ENCODE data around the gene CHRDL2. TPM values are rescaled to one million over a fixed set of nuclear protein-coding genes. Genes with fewer than 3 reads are reported as not detected.
A peak's percentile ranks its signal among the peaks of the same experiment; 100 is the strongest.

The CHRDL2 gene
- total RNA-seq, 4 donors from 2014 or later: 0.19 to 0.97 TPM; not detected in 2

DNA sequence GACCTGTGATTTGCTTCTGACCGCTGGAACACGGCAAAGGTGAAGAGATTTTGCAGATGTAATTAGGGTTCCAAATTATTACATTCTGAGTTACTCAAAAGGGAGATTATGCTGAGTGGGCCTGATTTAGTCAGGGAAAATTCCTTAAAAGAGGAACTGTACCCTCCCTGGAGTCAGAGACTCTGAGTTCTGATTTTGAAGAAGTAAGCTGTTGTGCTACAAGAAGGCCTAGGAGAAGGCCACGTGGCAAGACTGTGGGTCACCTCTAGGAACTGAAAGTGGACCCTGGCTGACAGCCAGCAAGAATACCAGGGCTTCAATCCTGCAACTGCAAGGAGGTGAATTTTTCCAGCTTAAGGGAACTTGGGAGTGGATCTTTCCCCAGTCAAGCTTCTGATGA, 45.3 kb downstream of the CHRDL2 start:
- H3K36me3 ChIP-seq: no peaks in the 10 kb centered on the region
- H3K4me3 ChIP-seq: no peak overlapping the region
- no peak overlapping the region for H3K27ac ChIP-seq
- DNase-seq: no peak
- intact Hi-C loops (cut with DNase I): no loop called here
- TF ChIP-seq POLR2A (IDR thresholded peaks at IDR 0.05): no peak
- TF ChIP-seq, protein P1, sequence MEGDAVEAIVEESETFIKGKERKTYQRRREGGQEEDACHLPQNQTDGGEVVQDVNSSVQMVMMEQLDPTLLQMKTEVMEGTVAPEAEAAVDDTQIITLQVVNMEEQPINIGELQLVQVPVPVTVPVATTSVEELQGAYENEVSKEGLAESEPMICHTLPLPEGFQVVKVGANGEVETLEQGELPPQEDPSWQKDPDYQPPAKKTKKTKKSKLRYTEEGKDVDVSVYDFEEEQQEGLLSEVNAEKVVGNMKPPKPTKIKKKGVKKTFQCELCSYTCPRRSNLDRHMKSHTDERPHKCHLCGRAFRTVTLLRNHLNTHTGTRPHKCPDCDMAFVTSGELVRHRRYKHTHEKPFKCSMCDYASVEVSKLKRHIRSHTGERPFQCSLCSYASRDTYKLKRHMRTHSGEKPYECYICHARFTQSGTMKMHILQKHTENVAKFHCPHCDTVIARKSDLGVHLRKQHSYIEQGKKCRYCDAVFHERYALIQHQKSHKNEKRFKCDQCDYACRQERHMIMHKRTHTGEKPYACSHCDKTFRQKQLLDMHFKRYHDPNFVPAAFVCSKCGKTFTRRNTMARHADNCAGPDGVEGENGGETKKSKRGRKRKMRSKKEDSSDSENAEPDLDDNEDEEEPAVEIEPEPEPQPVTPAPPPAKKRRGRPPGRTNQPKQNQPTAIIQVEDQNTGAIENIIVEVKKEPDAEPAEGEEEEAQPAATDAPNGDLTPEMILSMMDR (IDR thresholded peaks at IDR 0.05): no peak
- no peaks in the 10 kb centered on the region for H3K9me3 ChIP-seq
- H3K4me1 ChIP-seq: peaks cover 4 to 22% (median 7%) of the 10 kb centered on the region in 3 donors
- peaks cover 0 to 16% (median 0%) of the 10 kb centered on the region in 4 donors for H3K27me3 ChIP-seq
- WGBS, 2 donors: 79 to 96% methylated on average over 2 to 3 of the region's 3 CpGs

DNA sequence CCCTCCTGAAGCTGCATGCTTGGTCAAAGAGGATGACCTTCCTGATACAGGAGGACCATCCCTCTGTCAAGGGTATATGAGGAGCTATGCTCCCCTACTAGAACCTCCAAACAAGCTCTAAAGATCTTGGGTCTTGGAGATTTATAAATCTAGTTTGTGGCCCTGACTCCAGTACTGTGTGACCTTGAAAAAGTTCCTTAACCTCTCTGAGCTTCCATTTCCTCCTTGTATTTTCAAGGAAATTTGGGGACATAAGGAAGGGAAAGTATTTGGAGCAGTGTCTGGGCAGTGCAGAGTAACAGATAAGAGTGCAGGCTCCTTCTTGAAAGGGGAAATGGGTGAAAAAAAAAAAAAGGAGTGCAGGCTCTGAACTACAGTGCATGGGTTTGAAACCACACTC, 45.9 kb downstream of the CHRDL2 start:
- peaks cover 4 to 22% (median 7%) of the 10 kb centered on the region in 3 donors for H3K4me1 ChIP-seq
- no peak for TF ChIP-seq POLR2A (IDR thresholded peaks at IDR 0.05)
- TF ChIP-seq, protein P1 (IDR thresholded peaks at IDR 0.05): no peak
- DNase-seq: no peak
- H3K27ac ChIP-seq: no peak overlapping the region
- H3K4me3 ChIP-seq: no peak overlapping the region
- intact Hi-C loops (cut with DNase I): no loop called here
- H3K9me3 ChIP-seq: no peaks in the 10 kb centered on the region
- no peaks in the 10 kb centered on the region for H3K36me3 ChIP-seq
- peaks cover 0 to 16% (median 0%) of the 10 kb centered on the region in 4 donors for H3K27me3 ChIP-seq

- intact Hi-C loops (cut with DNase I): no loop called here
- 76 to 86% methylated on average over 1 of the region's 1 CpG for WGBS, 2 donors
- TF ChIP-seq, protein P1 (IDR thresholded peaks at IDR 0.05): no peak
- TF ChIP-seq POLR2A (IDR thresholded peaks at IDR 0.05): no peak
Observed at GRCh38 chr11:74684661-74685060, 46.6 kb downstream of the CHRDL2 start.

DNA sequence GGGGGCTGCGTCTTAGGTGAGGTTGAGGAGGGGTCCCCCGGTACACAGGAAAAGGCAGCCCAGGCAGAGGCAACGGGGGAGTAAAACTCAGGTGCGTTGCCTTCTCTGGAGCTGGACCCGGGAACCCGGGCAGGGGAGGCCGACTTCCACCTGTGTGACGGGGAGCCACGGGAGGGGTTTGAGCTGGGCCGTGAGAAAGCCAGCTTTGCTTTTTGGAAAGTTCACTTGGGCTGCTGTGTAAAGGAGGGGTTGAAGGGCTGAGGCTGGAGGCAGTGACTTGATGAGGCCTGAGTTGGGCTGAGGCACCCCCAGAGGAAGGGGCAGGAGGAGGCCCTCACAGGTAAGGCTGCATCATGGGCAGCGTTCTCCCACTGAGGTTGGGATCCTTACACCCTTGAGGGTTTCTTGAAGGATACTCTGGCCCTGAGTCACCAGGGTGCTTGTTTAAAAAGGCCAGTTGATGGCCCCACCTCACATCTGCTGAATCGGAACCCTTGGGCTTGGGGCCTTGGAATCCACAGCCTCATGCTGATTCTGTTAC, 47.2 kb downstream of the CHRDL2 start:
- Histone ChIP-seq H3K27me3 (peaks cover 0 to 16% (median 0%) of the 10 kb centered on the region in 4 donors), H3K9me3 (no peaks in the 10 kb centered on the region), H3K4me3 (peak overlapping the region in 3 of 4 donors; percentile 33 to 69 (median 51)), H3K36me3 (no peaks in the 10 kb centered on the region), H3K27ac (peak overlapping the region in 1 of 4 donors; percentile 34), H3K4me1 (peaks cover 4 to 22% (median 7%) of the 10 kb centered on the region in 3 donors)
- TF ChIP-seq, protein P1 (IDR thresholded peaks at IDR 0.05): no peak
- no peak for TF ChIP-seq POLR2A (IDR thresholded peaks at IDR 0.05)
- DNase-seq: no peak
- intact Hi-C loops (cut with DNase I): no loop called here
- 56 to 83% methylated on average over 3 to 11 of the region's 12 CpGs for WGBS, 2 donors

More at GRCh38 chr11:74684661-74685060, 46.6 kb downstream of the CHRDL2 start:
- Histone ChIP-seq H3K27me3 (peaks cover 0 to 16% (median 0%) of the 10 kb centered on the region in 4 donors), H3K4me1 (peaks cover 4 to 22% (median 7%) of the 10 kb centered on the region in 3 donors), H3K4me3 (no peak overlapping the region), H3K27ac (no peak overlapping the region), H3K9me3 (no peaks in the 10 kb centered on the region), H3K36me3 (no peaks in the 10 kb centered on the region)
- no peak for DNase-seq

DNA sequence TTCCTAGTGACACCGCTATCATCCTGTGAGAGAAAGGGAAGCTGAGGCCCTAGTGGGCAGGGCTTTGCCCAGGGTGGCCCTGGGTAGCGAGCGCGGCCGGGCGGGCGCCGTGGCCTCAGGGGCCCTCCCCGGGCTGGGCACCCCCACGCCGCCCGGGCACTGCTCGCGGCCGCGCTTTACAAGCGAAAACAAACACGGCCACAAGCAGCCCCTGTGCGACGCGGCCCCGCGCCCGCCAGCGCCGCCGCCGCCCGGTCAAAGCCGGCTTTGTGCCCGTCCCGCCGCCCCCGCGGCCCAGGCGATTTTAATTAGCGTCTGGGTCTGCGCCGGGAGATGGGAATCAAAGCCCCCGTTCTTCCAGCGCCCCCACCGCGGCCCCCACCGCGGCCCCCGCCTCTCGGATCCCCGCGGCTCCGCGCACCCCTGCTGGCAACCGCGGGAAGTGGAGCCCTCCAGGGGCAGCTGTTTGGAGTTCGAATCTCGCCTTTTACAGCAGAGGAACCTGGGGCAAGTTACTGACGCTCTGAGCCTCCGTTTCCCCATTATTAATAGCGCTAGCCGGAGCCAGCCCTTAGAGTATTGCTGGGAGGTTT, 47.9 kb downstream of the CHRDL2 start:
- peaks cover 0 to 16% (median 0%) of the 10 kb centered on the region in 4 donors for H3K27me3 ChIP-seq
- WGBS, 2 donors: 8% methylated on average over 5 of the region's 59 CpGs; no CpG with 5 or more reads in 1 of the 2 donors
- H3K9me3 ChIP-seq: no peaks in the 10 kb centered on the region
- peaks cover 4 to 22% (median 7%) of the 10 kb centered on the region in 3 donors for H3K4me1 ChIP-seq
- peak overlapping the region in 3 of 4 donors; percentile 34 to 57 (median 53) for H3K27ac ChIP-seq
- TF ChIP-seq POLR2A (IDR thresholded peaks at IDR 0.05): no peak
- TF ChIP-seq, protein P1 (IDR thresholded peaks at IDR 0.05): peak in 5 of 6 experiments; percentile 18 to 50 (median 46)
- peak overlapping the region; percentile 28 to 69 (median 42) for H3K4me3 ChIP-seq
- intact Hi-C loops (cut with DNase I): no loop called here
- H3K36me3 ChIP-seq: no peaks in the 10 kb centered on the region
- DNase-seq: no peak
